Glutamatergic neuron (in vitro differentiated cells): ENCODE data around the gene PRR22. TPM values are rescaled to one million over a fixed set of nuclear protein-coding genes. Genes with fewer than 3 reads are reported as not detected.

Experiments used
- DNase-seq: peaks from one replicate; pipeline ENCODE4 v3.0.0; 2022
- H3K27ac Mint-ChIP-seq: one replicate; pipeline ENCODE4 v1.8.0; 2020; ENCODE audit warnings: mild to moderate bottlenecking, mixed read lengths, inconsistent platforms; ENCODE audit not compliant: unreplicated experiment
- H3K27me3 Mint-ChIP-seq: one replicate; pipeline ENCODE4 v1.8.0; 2020; ENCODE audit warnings: mild to moderate bottlenecking, moderate library complexity, mixed read lengths, inconsistent platforms; ENCODE audit not compliant: unreplicated experiment
- H3K36me3 Mint-ChIP-seq: one replicate; pipeline ENCODE4 v1.8.0; 2020; ENCODE audit warnings: mild to moderate bottlenecking, mixed read lengths, inconsistent platforms; ENCODE audit not compliant: unreplicated experiment
- H3K4me1 Mint-ChIP-seq: one replicate; pipeline ENCODE4 v1.8.0; 2020; ENCODE audit warnings: mild to moderate bottlenecking, low read depth, mixed read lengths, inconsistent platforms; ENCODE audit not compliant: unreplicated experiment
- H3K4me3 Mint-ChIP-seq: one replicate; pipeline ENCODE4 v1.8.0; 2020; ENCODE audit warnings: mild to moderate bottlenecking, mixed read lengths, inconsistent platforms; ENCODE audit not compliant: unreplicated experiment
- H3K9me3 Mint-ChIP-seq: one replicate; pipeline ENCODE4 v1.8.0; 2020; ENCODE audit warnings: mild to moderate bottlenecking, moderate library complexity, mixed read lengths, inconsistent platforms; ENCODE audit not compliant: unreplicated experiment
- total RNA-seq: library from RNA; stranded (reverse); fragmentation: NEBNext Ultra II Directional; extraction: Animal tissue kit (Norgen Biotek cat#: 25700); gene quantifications from one replicate; pipeline ENCODE4 v1.2.1, GENCODE V29; 2021; ENCODE audit not compliant: unreplicated experiment
- TF ChIP-seq, protein P1 (sequence below): fragments of 200-600 bp; sonication (generic); IDR thresholded peaks from one replicate; pipeline ENCODE4 v1.5.0; 2021; ENCODE audit not compliant: partially characterized antibody, unreplicated experiment

Gene PRR22
- total RNA-seq, 1 donor from 2014 or later, result 3.1 TPM

DNA sequence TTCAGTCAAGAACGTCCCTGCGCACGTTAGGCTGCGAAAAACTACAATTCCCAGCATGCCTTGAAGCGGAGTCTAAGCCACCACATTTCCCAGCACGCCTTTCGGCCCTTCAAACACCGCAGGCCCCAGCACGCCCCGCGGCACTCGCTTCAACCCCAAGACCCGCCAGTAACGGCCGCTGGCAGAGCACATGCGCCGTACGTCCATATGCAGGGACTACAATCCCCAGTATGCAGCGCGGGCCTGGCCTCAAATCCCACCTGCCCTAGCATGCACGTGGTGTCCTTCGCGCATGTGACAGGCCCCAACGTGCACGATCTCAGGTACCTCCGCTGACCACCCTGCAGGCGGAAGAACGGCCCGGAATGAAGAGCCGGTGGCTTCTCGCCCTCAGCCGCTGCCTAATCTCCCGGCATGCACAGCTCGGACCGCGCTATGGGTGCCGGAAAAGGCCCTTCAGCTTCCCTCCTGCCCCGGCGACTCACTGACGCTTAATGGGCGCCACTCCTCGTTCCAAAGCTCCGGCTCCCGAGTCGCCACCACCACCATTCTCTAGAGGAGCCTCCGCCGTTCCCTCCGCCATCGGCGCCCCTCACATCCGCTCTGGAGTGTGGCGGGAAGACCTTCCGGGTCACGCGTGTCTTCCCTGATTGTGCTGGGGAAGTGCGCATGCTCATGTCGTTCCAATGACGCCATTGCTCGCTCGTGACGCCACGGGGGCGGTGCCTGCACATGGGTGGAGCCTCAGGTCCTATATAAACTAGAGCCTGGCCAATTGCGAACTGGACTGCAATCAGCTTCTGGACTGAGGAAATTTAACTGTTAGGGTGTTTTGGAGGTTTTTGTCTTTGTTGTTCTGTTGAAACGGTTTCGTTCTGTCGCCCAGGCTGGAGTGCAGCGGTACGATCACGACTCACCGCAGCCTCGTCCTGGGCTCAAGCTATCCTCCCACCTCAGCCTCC, 6.3 kb upstream of the PRR22 start, which contains the start of gene DUS3L:
TSS of gene DUS3L (minus strand) at position 605 of the 962 bp plus-strand sequence. CDS start at position 583, 22 bp downstream.
- Mint-ChIP-seq H3K27ac (peak within 1 kb of the TSS; percentile 99), H3K4me3 (peak within 1 kb of the TSS; percentile 100), H3K4me1 (peaks cover 5% of the 10 kb centered on the region), H3K27me3 (peaks cover 15% of the 10 kb centered on the region), H3K9me3 (peaks cover 12% of the 10 kb centered on the region), H3K36me3 (peaks cover 5% of the 10 kb centered on the region)
- TF ChIP-seq, protein P1, sequence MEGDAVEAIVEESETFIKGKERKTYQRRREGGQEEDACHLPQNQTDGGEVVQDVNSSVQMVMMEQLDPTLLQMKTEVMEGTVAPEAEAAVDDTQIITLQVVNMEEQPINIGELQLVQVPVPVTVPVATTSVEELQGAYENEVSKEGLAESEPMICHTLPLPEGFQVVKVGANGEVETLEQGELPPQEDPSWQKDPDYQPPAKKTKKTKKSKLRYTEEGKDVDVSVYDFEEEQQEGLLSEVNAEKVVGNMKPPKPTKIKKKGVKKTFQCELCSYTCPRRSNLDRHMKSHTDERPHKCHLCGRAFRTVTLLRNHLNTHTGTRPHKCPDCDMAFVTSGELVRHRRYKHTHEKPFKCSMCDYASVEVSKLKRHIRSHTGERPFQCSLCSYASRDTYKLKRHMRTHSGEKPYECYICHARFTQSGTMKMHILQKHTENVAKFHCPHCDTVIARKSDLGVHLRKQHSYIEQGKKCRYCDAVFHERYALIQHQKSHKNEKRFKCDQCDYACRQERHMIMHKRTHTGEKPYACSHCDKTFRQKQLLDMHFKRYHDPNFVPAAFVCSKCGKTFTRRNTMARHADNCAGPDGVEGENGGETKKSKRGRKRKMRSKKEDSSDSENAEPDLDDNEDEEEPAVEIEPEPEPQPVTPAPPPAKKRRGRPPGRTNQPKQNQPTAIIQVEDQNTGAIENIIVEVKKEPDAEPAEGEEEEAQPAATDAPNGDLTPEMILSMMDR, result no peak
- DNase-seq, result peak; percentile 98

- Mint-ChIP-seq H3K27me3 (peaks cover 15% of the 10 kb centered on the region), H3K27ac (peak overlapping the region; percentile 99), H3K36me3 (peaks cover 5% of the 10 kb centered on the region), H3K4me3 (peak overlapping the region; percentile 100), H3K4me1 (peaks cover 5% of the 10 kb centered on the region), H3K9me3 (peaks cover 12% of the 10 kb centered on the region)
- TF ChIP-seq, protein P1, result no peak
- no peak for DNase-seq
Observed at GRCh38 chr19:5789886-5790558, 5.5 kb upstream of the PRR22 start.

DNA sequence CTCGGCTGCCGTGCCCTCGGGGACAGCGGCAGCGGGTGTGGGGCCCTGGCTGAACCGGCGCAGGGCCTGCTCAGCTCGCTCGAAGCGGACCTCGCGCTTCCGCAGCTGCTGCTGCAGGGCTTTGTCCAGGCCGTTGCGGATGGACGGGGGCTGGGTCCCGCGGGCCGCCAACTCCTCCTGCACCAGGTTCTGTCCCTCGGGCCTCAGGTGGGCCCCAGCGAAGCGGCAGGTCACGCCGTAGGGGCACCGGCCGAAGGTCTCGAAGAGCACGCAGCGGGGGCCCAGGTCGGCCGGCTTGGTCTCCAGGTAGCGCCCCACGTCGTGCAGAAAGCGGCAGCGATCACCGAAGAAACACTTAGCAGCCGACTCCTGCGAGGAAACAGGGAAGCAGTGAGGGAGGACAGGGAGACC, 4.8 kb upstream of the PRR22 start:
- Mint-ChIP-seq H3K4me3 (no peak overlapping the region), H3K36me3 (peaks cover 5% of the 10 kb centered on the region), H3K27ac (no peak overlapping the region), H3K27me3 (peaks cover 15% of the 10 kb centered on the region), H3K9me3 (peaks cover 12% of the 10 kb centered on the region), H3K4me1 (peaks cover 5% of the 10 kb centered on the region)
- DNase-seq, result no peak
- TF ChIP-seq, protein P1, result no peak

GRCh38 chr19:5788422-5788821, 3.9 kb upstream of the PRR22 start:
- TF ChIP-seq, protein P1, result no peak
- H3K9me3 Mint-ChIP-seq, result peaks cover 12% of the 10 kb centered on the region
- peaks cover 5% of the 10 kb centered on the region for H3K36me3 Mint-ChIP-seq
- H3K27ac Mint-ChIP-seq, result no peak overlapping the region
- no peak for DNase-seq
- peaks cover 15% of the 10 kb centered on the region for H3K27me3 Mint-ChIP-seq
- H3K4me3 Mint-ChIP-seq, result no peak overlapping the region
- peaks cover 5% of the 10 kb centered on the region for H3K4me1 Mint-ChIP-seq
